Activated T-helper 1 cell treated with anti-CD3 and anti-CD28 coated beads, Interleukin-2, amount 50 U/mL, for 16 hours (primary cell): ENCODE data around the gene PDE5A.
"Not testable (repeated sequence)": the region's sequence is repeated elsewhere in the genome, so short reads cannot be mapped to it uniquely, and the experiment has no call there.

Experiments
- DNase-seq, 2 donors: peaks; one replicate each; pipeline ENCODE4 v3.0.0-alpha.2; 2020; ENCODE audit warnings: low read depth in 1 of 2, low spot score in 1 of 2

PDE5A gene

DNA sequence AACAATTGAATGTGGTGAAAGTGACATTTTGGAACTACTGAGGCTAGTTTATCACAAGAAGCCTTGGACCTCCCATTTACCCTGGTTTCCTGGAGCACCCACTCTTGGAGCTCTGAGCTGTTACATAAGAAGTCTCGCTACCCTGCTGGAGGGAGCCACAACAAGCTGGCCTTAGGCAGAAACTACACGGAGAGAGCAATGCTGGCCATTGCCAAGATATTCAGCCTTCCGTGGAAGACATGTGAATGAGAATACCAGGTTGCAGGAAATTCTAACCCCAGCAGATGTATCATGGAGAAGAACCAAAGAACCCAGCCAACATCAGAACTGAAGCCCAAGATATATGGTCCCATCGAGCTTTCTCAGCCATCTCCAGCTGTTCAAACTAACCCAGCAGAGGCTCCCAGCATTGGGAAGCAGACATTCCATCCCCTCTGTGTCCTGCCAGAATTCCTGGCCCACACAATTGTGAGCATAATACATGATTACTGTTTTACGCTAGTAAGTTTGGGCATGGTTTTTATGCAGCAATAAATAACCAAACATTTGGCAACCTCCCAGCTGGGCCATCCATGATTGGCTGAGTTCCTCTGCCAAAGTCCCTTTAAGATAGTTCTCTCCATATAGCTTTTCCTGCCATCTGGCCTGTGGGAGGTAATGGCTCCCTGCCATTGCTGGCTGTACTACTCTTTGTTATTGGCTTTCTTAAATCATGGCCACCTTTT lies 17.9 kb upstream of the PDE5A start:
- DNase-seq: no peak

DNA sequence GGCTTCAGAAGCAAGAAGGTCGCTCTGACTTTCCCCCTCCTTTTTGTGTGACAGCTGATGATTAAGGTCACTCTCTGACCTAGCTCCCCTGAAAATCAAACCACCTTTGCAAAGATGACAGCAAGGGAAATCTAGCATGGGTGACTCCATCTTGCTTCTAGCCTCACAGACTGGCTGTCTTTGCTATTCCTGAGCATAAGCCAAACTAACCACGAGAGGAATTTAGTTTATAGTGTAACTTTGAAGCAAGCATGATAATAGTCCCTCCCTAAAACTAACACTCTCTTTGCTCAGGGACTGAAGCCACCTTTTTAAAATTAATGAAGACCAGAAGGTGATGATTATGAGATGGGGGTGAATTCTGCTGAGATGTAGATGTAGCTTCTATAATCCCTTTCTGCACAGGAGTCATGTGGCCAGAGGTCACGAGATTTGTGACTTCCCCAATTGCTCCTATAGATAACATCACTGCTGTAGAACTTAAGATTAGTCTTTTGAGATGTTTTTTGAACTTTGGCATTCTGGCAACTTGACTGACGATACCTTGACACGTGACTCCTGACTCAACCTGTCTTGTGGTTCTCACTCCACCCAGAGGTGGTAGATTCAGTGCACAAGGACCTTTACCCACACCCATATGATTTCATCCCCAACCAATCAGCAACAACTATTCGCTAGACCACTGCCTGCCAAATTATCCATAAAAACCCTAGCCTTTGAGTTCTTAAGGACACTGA lies 14.9 kb upstream of the PDE5A start:
- DNase-seq: no peak

- DNase-seq: no peak
Observed at GRCh38 chr4:119641765-119642164, 13.2 kb upstream of the PDE5A start.

- DNase-seq: no peak
Observed at GRCh38 chr4:119638359-119638758, 9.8 kb upstream of the PDE5A start.

DNA sequence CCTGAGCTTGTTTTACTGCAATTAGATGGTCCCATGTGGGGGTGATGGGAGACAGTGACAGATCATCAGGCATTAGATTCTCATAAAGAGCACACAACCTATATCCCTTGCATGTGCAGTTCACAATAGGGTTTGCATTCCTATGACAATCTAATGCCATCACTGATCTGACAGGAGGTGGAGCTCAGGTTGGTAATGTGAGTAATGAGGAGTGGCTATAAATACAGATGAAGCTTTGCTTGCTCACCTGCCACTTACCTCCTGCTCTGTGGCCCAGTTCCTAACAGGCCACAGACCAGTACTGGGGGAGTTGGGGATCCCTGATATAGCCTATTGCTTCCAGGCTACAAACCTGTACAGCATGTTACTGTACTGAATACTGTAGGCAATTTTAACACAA lies 8.2 kb upstream of the PDE5A start:
- DNase-seq: not testable (repeated sequence)

DNA sequence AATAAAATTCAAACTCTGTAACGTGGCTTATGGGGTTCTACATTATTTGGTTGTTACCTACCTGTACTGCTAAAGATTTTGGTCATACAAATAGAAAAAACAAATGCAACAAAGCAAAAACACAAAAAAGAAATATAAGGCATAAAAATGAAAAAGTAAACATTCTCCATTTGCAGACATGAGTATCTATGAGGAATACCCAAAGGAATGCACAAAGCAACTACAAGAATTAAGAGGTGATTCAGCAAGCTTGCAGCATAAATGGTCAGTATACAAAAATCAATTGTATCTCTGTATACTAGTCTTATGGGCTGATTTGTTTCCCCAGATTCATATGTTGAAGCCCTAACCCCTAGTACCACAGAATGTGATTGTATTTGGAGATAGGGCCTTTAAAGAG lies 3.6 kb upstream of the PDE5A start:
- no peak for DNase-seq

DNA sequence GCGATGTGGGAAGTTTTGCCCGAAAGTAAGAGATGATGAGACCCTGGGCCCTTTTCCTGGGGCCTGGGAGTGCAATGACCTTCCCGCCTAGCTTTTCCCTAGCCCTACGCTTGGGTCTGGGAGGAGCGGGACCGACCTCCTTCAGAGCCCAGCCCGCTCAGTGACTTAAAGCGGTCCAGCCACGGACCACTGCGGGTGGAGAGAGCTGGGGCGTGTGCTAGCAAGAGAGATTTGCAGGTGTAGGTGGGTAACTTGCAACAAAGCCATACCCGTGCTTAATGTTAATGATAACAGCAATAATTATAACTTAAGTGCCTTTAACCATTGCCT lies 503 bp upstream of the PDE5A start:
- no peak for DNase-seq

GRCh38 chr4:119627267-119628255 lies 1.0 kb downstream of the PDE5A start:
- DNase-seq: peak; percentile 22 to 47

GRCh38 chr4:119626943-119627266 lies 1.7 kb downstream of the PDE5A start:
- no peak for DNase-seq

GRCh38 chr4:119626420-119626819 lies 2.2 kb downstream of the PDE5A start:
- DNase-seq: no peak

- no peak for DNase-seq
Observed at GRCh38 chr4:119625761-119626160, 2.8 kb downstream of the PDE5A start.

GRCh38 chr4:119624356-119624755 lies 4.2 kb downstream of the PDE5A start:
- DNase-seq: no peak

- DNase-seq: no peak
Observed at GRCh38 chr4:119623025-119623424, 5.6 kb downstream of the PDE5A start.

DNA sequence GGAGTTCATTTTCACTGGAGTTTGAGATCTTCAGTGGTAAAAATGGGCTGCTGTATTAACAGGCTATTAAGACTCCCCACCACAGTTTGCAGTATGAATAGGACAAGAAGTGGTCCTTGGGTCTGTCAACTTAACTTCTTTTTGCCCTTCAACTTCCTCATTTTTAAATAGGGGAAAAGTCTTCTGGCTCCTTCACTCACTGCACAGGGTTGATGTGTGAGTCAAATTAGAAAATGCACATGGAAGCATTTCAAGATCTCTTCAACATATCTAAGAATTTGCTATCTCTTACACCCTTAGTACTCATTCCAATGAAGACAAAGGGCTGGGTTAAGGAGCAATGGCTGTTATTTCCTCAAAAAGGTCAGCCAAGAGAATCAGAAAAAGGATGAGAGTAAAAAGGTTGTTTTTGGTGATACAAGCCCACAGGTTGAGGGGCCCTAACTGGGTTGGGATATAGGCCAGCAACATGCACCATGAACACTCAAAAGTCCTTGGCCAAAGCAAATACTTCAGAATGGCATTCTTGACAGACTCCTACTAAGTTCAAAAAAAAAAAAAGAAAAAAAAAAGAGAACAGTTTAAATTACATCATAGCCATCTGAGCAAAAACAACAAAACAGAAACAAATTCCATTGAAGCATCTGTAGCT lies 13.4 kb downstream of the PDE5A start:
- no peak for DNase-seq

DNA sequence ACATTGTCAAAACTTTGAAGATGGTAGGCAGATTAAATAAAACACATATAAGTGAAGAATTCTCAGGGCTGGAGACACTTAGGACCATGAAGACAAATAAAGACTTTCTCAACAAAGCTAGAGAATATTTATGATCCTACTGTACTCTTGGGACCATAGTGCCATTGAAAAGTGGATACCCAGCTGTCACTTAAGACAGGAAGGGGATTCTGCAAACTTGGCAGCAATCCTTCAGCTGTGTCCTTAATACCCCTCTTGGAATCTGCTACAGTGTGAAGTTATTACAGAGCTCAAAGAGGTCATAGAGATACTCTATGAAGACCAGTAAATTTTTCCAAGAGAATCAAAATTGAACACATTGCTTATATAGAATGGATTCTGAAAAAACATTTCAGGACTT lies 24.3 kb downstream of the PDE5A start:
- DNase-seq: no peak

DNA sequence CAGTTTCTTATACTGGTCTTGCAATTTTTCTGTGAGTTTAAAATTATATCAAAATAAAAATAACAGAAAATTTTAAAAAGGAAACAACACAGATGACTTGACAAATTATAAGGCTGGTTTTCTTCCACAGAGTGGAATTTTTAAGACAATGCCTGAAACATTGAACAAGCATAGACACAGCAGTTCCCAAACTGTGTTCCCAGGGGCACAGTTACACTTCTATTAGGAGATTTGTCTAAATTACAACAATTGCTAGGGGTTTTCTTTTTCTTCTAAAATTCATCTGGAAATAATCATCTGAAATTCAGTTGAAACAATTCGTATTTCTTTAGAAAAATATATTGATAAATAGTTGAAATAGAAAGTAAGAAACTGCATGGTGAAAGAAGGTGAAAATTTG lies 26.2 kb downstream of the PDE5A start:
- DNase-seq: no peak

GRCh38 chr4:119598521-119598920 lies 30.1 kb downstream of the PDE5A start:
- DNase-seq: no peak

- DNase-seq: no peak
Observed at GRCh38 chr4:119597377-119597776, 31.2 kb downstream of the PDE5A start.

DNA sequence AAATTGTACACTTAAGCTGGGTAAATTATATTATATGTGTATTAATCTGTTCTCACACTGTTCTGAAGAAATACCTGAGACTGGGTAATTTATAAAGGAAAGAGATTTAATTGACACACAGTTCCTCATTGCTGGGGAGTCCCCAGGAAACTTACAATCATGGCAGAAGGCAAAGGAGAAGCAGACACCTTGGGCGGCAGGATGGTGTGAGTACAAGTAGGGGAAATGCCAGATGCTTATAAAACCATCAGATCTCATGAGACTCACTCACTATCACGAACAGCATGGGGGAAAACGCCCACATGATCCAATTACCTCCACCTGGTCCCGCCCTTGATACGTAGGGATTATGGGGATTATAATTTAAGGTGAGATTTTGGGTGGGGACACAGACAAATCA lies 34.9 kb downstream of the PDE5A start:
- DNase-seq: no peak

DNA sequence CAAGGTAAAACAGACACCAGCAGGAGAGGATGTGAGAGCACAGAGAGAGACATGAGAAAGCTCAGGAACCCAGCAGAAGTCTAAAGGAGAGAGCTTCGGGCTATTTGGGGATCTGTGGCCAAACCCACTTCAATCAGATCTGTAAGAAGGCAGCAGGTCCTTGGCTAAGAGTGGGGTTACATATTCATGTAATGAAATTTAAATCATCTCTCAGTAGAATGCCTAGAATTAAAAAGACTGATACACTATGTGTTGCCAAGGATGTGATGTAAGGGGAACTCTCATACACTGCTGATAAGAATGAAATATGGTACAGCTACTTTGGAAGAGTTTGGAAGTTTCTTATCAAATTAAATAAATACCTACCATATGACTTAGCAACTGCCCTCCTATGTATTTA lies 35.8 kb downstream of the PDE5A start:
- no peak for DNase-seq

DNA sequence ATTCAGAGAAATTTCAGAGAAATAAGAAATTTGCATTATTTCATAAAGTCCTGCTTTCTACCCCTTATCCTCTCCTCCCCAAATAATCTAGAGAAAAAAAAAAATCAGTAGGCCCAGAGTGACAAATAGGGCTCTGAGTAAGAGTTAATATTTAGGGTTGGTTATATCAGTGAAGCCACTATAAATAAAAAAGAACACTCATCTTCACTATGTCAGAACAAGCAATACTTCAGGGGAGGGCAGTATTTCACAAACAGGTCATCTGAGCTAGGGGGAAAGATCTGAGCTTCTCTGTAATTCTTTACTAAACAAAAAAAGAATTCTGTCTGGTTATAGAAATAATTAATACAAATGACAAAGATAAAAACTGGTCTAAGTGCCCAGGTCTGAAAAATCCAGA lies 39.4 kb downstream of the PDE5A start:
- no peak for DNase-seq
